Measurements from ENCODE around the gene VAV1.

DNA sequence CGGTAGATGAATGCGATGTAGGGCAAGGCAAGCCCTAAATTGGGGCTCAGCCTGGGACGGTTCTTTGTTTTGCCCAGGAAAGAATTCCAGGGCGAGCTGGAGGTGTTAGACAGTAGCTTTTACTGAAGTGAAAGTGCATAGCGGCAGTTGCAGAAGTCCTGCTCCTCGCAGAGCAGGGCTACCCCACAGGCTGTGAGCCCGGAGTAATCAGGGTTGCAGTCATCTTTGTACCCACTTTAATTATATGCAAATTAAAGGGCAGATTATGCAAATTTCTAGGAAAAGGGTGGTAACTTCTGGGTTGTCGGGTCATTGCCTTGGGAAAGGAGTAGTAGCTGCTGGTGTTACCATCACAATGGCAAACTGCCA, 30.5 kb downstream of the VAV1 start:
- TF ChIP-seq, protein P1, sequence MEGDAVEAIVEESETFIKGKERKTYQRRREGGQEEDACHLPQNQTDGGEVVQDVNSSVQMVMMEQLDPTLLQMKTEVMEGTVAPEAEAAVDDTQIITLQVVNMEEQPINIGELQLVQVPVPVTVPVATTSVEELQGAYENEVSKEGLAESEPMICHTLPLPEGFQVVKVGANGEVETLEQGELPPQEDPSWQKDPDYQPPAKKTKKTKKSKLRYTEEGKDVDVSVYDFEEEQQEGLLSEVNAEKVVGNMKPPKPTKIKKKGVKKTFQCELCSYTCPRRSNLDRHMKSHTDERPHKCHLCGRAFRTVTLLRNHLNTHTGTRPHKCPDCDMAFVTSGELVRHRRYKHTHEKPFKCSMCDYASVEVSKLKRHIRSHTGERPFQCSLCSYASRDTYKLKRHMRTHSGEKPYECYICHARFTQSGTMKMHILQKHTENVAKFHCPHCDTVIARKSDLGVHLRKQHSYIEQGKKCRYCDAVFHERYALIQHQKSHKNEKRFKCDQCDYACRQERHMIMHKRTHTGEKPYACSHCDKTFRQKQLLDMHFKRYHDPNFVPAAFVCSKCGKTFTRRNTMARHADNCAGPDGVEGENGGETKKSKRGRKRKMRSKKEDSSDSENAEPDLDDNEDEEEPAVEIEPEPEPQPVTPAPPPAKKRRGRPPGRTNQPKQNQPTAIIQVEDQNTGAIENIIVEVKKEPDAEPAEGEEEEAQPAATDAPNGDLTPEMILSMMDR (IDR thresholded peaks at IDR 0.05), result no peak
- TF ChIP-seq POLR2A (IDR thresholded peaks at IDR 0.05) (no peak), EP300 (IDR thresholded peaks at IDR 0.05) (no peak)

Measured in ovary (tissue), 3 donors.